Endothelial cell of umbilical vein (primary cell): Measurements from ENCODE around the gene DLX1. TPM values are rescaled to one million over a fixed set of nuclear protein-coding genes. Genes with fewer than 3 reads are reported as not detected.

Experiments used
- polyA plus RNA-seq, 4 experiments: library from polyadenylated mRNA; depleted of rRNA in 3 of 4; stranded (reverse) in 3 of 4; unstranded in 1 of 4; fragments of >200 nt; gene quantifications; 2 replicates each; pipeline versions ENCODE4 v1.2.1 to v1.2.3, GENCODE V29; 2011 to 2012; ENCODE audit warnings: missing spikeins in 1 of 4
- total RNA-seq: library from RNA; stranded (reverse); gene quantifications from 2 replicates; pipeline ENCODE4 v1.2.3, GENCODE V29; 2021

The DLX1 gene
- total and polyA plus RNA-seq, 2 donors (not counting 3 experiments of a cell fraction or from before 2014, with no cell fraction given): 0.12 TPM; not detected in 1

Other genes with a start within 250 kb of the DLX1 start
- gene SLC25A12, start 191.3 kb upstream of the DLX1 start, total RNA-seq: 17.1 and 17.5 TPM in 2 replicates
- 11.7 and 13.6 TPM in 2 replicates for gene SLC25A12, start 191.3 kb upstream of the DLX1 start, polyA plus RNA-seq
- 49.7 and 50.3 TPM in 2 replicates for gene HAT1, start 163.0 kb upstream of the DLX1 start, total RNA-seq
- 18.3 and 27.4 TPM in 2 replicates for gene HAT1, start 163.0 kb upstream of the DLX1 start, polyA plus RNA-seq
- gene METAP1D, start 85.6 kb upstream of the DLX1 start, total RNA-seq: 8.1 TPM in 2 replicates
- 3.7 and 4.2 TPM in 2 replicates for gene METAP1D, start 85.6 kb upstream of the DLX1 start, polyA plus RNA-seq
- gene DLX2, start 17.4 kb downstream of the DLX1 start, total RNA-seq: not detected in 2 replicates
- gene DLX2, start 17.4 kb downstream of the DLX1 start, polyA plus RNA-seq: not detected in 2 replicates